SJCRH30 (cell line): ENCODE data around the gene IFNA7. TPM values are rescaled to one million over a fixed set of nuclear protein-coding genes. Genes with fewer than 3 reads are reported as not detected.

Source experiments
- total RNA-seq: library from RNA; depleted of rRNA; stranded (reverse); fragments of >200 nt; shearing (Covaris generic); gene quantifications from 2 replicates; pipeline ENCODE4 v1.2.3, GENCODE V29; 2014; rRNA removed

IFNA7 gene
- total RNA-seq, 1 experiment from 2014 or later, result not detected

Other genes starting within 250 kb of the IFNA7 start
- gene HACD4, start 170.6 kb downstream of the IFNA7 start, total RNA-seq, result not detected in 2 replicates
- gene IFNB1, start 124.3 kb downstream of the IFNA7 start, total RNA-seq, result not detected in 2 replicates
- not detected in 2 replicates for gene IFNW1, start 60.4 kb downstream of the IFNA7 start, total RNA-seq
- gene IFNA21, start 35.5 kb downstream of the IFNA7 start, total RNA-seq, result not detected in 2 replicates
- not detected in 2 replicates for gene IFNA4, start 14.6 kb downstream of the IFNA7 start, total RNA-seq
- gene IFNA10, start 4.9 kb upstream of the IFNA7 start, total RNA-seq, result not detected in 2 replicates
- gene IFNA16, start 15.1 kb upstream of the IFNA7 start, total RNA-seq, result not detected in 2 replicates
- gene IFNA17, start 26.0 kb upstream of the IFNA7 start, total RNA-seq, result not detected in 2 replicates
- gene IFNA14, start 37.8 kb upstream of the IFNA7 start, total RNA-seq, result not detected in 2 replicates
- gene IFNA5, start 103.1 kb upstream of the IFNA7 start, total RNA-seq, result not detected in 2 replicates
- gene KLHL9, start 133.2 kb upstream of the IFNA7 start, total RNA-seq, result 22.6 and 25.5 TPM in 2 replicates
- not detected in 2 replicates for gene IFNA6, start 148.7 kb upstream of the IFNA7 start, total RNA-seq
- gene IFNA13, start 165.9 kb upstream of the IFNA7 start, total RNA-seq, result not detected in 2 replicates
- not detected in 2 replicates for gene IFNA2, start 183.2 kb upstream of the IFNA7 start, total RNA-seq
- not detected in 2 replicates for gene IFNA8, start 206.9 kb upstream of the IFNA7 start, total RNA-seq
- gene IFNA1, start 238.2 kb upstream of the IFNA7 start, total RNA-seq, result not detected in 2 replicates